IMR-90 (cell line): ENCODE data around the gene MAMLD1. TPM values are rescaled to one million over a fixed set of nuclear protein-coding genes. Genes with fewer than 3 reads are reported as not detected.

Experiments used
- ATAC-seq: fragments of 200-7000 bp; cut with Tn5 transposase; 2 replicates; pipeline ENCODE4 v1.9.1; 2020; ENCODE audit warnings: low read depth, mild to moderate bottlenecking, moderate library complexity
- BruUV-seq: library from RNA; stranded (reverse); fragments of 400-500 nt; replicated peaks from 2 replicates; lab custom pipeline; 2021; lab: Mats Ljungman, UMichigan
- CTCF ChIA-PET: fragments of 300-600 bp; formaldehyde crosslinking; extraction: SDS; loops from one replicate; lab custom pipeline; 2021; ENCODE audit warnings: antibody characterized with exemption; lab: Yijun Ruan, JAX
- POLR2A ChIA-PET: fragments of 300-600 bp; sonication (Branson Sonifier 250); formaldehyde crosslinking; loops from one replicate; lab custom pipeline; 2022; ENCODE audit warnings: antibody characterized with exemption; ENCODE audit not compliant: unreplicated experiment; lab: Charles Lee
- DNase-seq: peaks from one replicate; pipeline ENCODE4 v3.0.0; 2013
- H2AFZ ChIP-seq: replicated peaks from 2 replicates; pipeline ENCODE3; 2013; ENCODE audit warnings: low read length, mild to moderate bottlenecking; ENCODE audit not compliant: poor library complexity
- H2AK5ac ChIP-seq: 2 replicates; pipeline ENCODE4 v1.6.1; 2013; ENCODE audit warnings: low read depth, low read length, inconsistent platforms
- H2AK9ac ChIP-seq: replicated peaks from 2 replicates; pipeline ENCODE3; 2013; ENCODE audit warnings: mild to moderate bottlenecking, low read depth, low read length, moderate library complexity; ENCODE audit not compliant: poor library complexity
- H2BK120ac ChIP-seq: 2 replicates; pipeline ENCODE4 v1.6.1; 2013; ENCODE audit warnings: low read depth, low read length, inconsistent platforms
- H2BK15ac ChIP-seq: 3 replicates; pipeline ENCODE4 v1.6.1; 2013; ENCODE audit warnings: low read depth, low read length, inconsistent platforms
- H2BK20ac ChIP-seq: 2 replicates; pipeline ENCODE4 v1.6.1; 2013; ENCODE audit warnings: low read depth, mild to moderate bottlenecking, inconsistent platforms, low read length, moderate library complexity
- H2BK5ac ChIP-seq: 2 replicates; pipeline ENCODE4 v1.6.1; 2013; ENCODE audit warnings: mild to moderate bottlenecking, low read depth, low read length, inconsistent platforms; ENCODE audit not compliant: poor library complexity, severe bottlenecking
- H3K14ac ChIP-seq: replicated peaks from 2 replicates; pipeline ENCODE4 v1.6.1; 2013; ENCODE audit warnings: low read depth, low read length, inconsistent platforms
- H3K18ac ChIP-seq: 2 replicates; pipeline ENCODE4 v1.6.1; 2013; ENCODE audit warnings: low read depth, low read length, control low read depth
- H3K23ac ChIP-seq: 2 replicates; pipeline ENCODE4 v1.6.1; 2013; ENCODE audit warnings: low read depth, low read length, inconsistent platforms
- H3K27ac ChIP-seq: 2 replicates; pipeline ENCODE4 v1.5.1; 2013; ENCODE audit warnings: mild to moderate bottlenecking, control low read depth, low read length; ENCODE audit not compliant: insufficient read depth
- H3K27me3 ChIP-seq: 2 replicates; pipeline ENCODE4 v1.6.1; 2013; ENCODE audit warnings: low read length; ENCODE audit not compliant: control insufficient read depth, insufficient read depth
- H3K36me3 ChIP-seq: 2 replicates; pipeline ENCODE4 v1.6.1; 2013; ENCODE audit warnings: low read length, mixed read lengths; ENCODE audit not compliant: control insufficient read depth, insufficient read depth
- H3K4ac ChIP-seq: 2 replicates; pipeline ENCODE4 v1.6.1; 2013; ENCODE audit warnings: low read depth, low read length, inconsistent platforms
- H3K4me1 ChIP-seq: 2 replicates; pipeline ENCODE4 v1.6.1; 2013; ENCODE audit warnings: low read length, mixed read lengths; ENCODE audit not compliant: control insufficient read depth, insufficient read depth
- H3K4me2 ChIP-seq: 2 replicates; pipeline ENCODE4 v1.6.1; 2013; ENCODE audit warnings: low read depth, mild to moderate bottlenecking, control low read depth, low read length, moderate library complexity
- H3K4me3 ChIP-seq: 2 replicates; pipeline ENCODE4 v1.5.1; 2013; ENCODE audit warnings: low read depth, mild to moderate bottlenecking, control low read depth, low read length, moderate library complexity; ENCODE audit not compliant: insufficient read depth
- H3K56ac ChIP-seq: 2 replicates; pipeline ENCODE4 v1.6.1; 2013; ENCODE audit warnings: low read length, inconsistent platforms; ENCODE audit not compliant: insufficient read depth; ENCODE audit errors: extremely low read depth
- H3K79me1 ChIP-seq, 2 experiments: 2 replicates each; pipeline ENCODE4 v1.6.1; 2013; ENCODE audit warnings: low read length in 2 of 2, inconsistent platforms in 1 of 2, low read depth in 1 of 2
- H3K9ac ChIP-seq: 2 replicates; pipeline ENCODE4 v1.6.1; 2013; ENCODE audit warnings: low read depth, low read length, control low read depth
- H3K9me1 ChIP-seq: 2 replicates; pipeline ENCODE4 v1.6.1; 2013; ENCODE audit warnings: low read length, inconsistent platforms; ENCODE audit not compliant: insufficient read depth
- H3K9me3 ChIP-seq: 2 replicates; pipeline ENCODE4 v1.6.1; 2013; ENCODE audit warnings: low read length; ENCODE audit not compliant: control insufficient read depth, insufficient read depth
- H4K20me1 ChIP-seq: 2 replicates; pipeline ENCODE4 v1.6.1; 2013; ENCODE audit warnings: low read length, inconsistent platforms; ENCODE audit not compliant: insufficient read depth
- H4K5ac ChIP-seq: 2 replicates; pipeline ENCODE4 v1.6.1; 2013; ENCODE audit warnings: mild to moderate bottlenecking, low read depth, low read length, control low read depth
- H4K8ac ChIP-seq, 2 experiments: 2 replicates each; pipeline ENCODE4 v1.6.1; 2013; ENCODE audit warnings: low read depth in 2 of 2, low read length in 2 of 2, control low read depth in 1 of 2, inconsistent platforms in 1 of 2
- H4K91ac ChIP-seq: 2 replicates; pipeline ENCODE4 v1.6.1; 2013; ENCODE audit warnings: low read depth, low read length, inconsistent platforms; ENCODE audit not compliant: insufficient read depth
- CEBPB ChIP-seq: IDR thresholded peaks from 2 replicates; pipeline ENCODE4 v1.6.1; 2012; ENCODE audit warnings: low read depth, low read length, improper control_type of control experiment
- CHD1 ChIP-seq: IDR thresholded peaks from 2 replicates; pipeline ENCODE4 v1.6.1; 2012; ENCODE audit warnings: low read depth, low read length, improper control_type of control experiment
- MAFK ChIP-seq: IDR thresholded peaks from 2 replicates; pipeline ENCODE4 v1.6.1; 2012; ENCODE audit warnings: low read depth, low read length, improper control_type of control experiment
- MXI1 ChIP-seq: IDR thresholded peaks from 2 replicates; pipeline ENCODE4 v1.6.1; 2012; ENCODE audit warnings: low read depth, mild to moderate bottlenecking, low read length, moderate library complexity, borderline replicate concordance
- POLR2A ChIP-seq: IDR thresholded peaks from 2 replicates; pipeline ENCODE4 v1.6.1; 2012; ENCODE audit warnings: mild to moderate bottlenecking, low read depth, low read length
- WGBS, 2 experiments: methylation state at CpG; one replicate each; pipeline versions ENCODE4 v1.1.5 to v1.1.7; 2013; ENCODE audit warnings: missing lambda C conversion rate in 2 of 2; ENCODE audit not compliant: insufficient read length in 1 of 2; ENCODE audit errors: extremely low coverage in 2 of 2; 5-methylcytosine and 5-hydroxymethylcytosine counted together
- dilution Hi-C: fragments of 300-500 bp; cut with HindIII; formaldehyde crosslinking; loops from one replicate; pipeline ENCODE4 v1.14.3; 2018; ENCODE audit warnings: low sequenced_read_pairs; ENCODE audit not compliant: unreplicated experiment
- in situ Hi-C: fragments of 300-500 bp; cut with MboI; formaldehyde crosslinking; loops from 3 replicates; pipeline ENCODE4 v1.14.3; 2019; ENCODE audit warnings: low sequenced_read_pairs, inconsistent platforms, mixed read lengths
- intact Hi-C: fragments of 100-400 bp; cut with micrococcal nuclease; formaldehyde crosslinking; loops from 2 replicates; pipeline ENCODE4 v1.10.0; 2022
- polyA plus RNA-seq, 3 experiments: library from polyadenylated mRNA; depleted of rRNA; stranded (reverse); fragments of >200 nt; gene quantifications; 2 replicates each; pipeline ENCODE4 v1.2.3, GENCODE V29; 2012; ENCODE audit warnings: low replicate concordance in 1 of 3
- total RNA-seq: library from RNA; depleted of rRNA; stranded (reverse); fragments of >200 nt; gene quantifications from 2 replicates; pipeline ENCODE4 v1.2.3, GENCODE V29; 2012

MAMLD1 gene
- total and polyA plus RNA-seq, 2 of the 4 experiments (the other 2 are of a cell fraction), result 1.4 to 11.0 TPM

DNA sequence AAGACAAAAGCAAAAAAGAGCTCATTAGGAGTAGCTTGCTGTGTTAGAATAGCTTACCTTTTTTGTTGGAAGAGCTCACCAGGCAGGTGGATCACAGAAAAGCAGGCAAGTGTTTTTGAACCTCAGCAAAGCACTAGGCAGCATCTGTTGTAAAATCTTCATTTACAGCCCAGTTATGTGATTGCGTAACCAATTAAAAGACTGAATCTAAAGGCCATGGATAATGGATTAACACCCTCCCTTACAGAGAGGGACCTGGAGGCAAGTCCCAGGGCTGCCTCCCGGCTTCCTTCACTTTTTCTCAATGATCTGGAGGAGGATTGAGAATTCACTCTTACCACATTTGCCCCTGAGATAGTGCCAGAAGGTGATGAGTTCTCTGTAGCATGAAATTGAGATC lies 51.1 kb downstream of the MAMLD1 start:
- dilution Hi-C loops, result no loop called here
- H3K4ac ChIP-seq, result no peak overlapping the region
- H3K9me3 ChIP-seq, result no peaks in the 10 kb centered on the region
- H4K91ac ChIP-seq, result no peak overlapping the region
- H3K9me1 ChIP-seq, result peaks cover 5% of the 10 kb centered on the region; the same call in 1 of the 2 replicates
- H3K27ac ChIP-seq, result no peak overlapping the region
- H4K5ac ChIP-seq, result no peak overlapping the region
- CTCF ChIA-PET, result interaction anchor here (0.7 kb wide), 1 partner anchor 9 kb away, joined by 3 read pairs; no protein-coding TSS in a partner anchor
- no peak overlapping the region for H3K14ac ChIP-seq
- DNase-seq (no peak), ATAC-seq (no peak)
- H2AK9ac ChIP-seq, result no peak overlapping the region
- H3K4me3 ChIP-seq, result no peak overlapping the region
- BruUV-seq, result no TSS peak
- in situ Hi-C loops, result no loop called here
- no peak overlapping the region for H3K18ac ChIP-seq
- H4K20me1 ChIP-seq, result peaks cover 13% of the 10 kb centered on the region; the same call in 1 of the 2 replicates
- H3K79me1 ChIP-seq, result peaks cover 8 to 18% of the 10 kb centered on the region in 2 experiments; a peak in 2 of 4 replicates
- no peak overlapping the region for H3K9ac ChIP-seq
- H3K56ac ChIP-seq, result no peak overlapping the region
- no peaks in the 10 kb centered on the region; the same call in 1 of the 2 replicates for H3K36me3 ChIP-seq
- no peaks in the 10 kb centered on the region for H3K4me1 ChIP-seq
- intact Hi-C loops, result no loop called here
- H2AFZ ChIP-seq, result no peak overlapping the region
- POLR2A ChIA-PET, result no interaction called here
- no peak overlapping the region for H3K4me2 ChIP-seq
- H2AK5ac ChIP-seq, result no peak overlapping the region
- no peak overlapping the region for H2BK15ac ChIP-seq
- H2BK120ac ChIP-seq, result no peak overlapping the region
- no peak overlapping the region for H2BK5ac ChIP-seq
- H3K27me3 ChIP-seq, result no peaks in the 10 kb centered on the region
- no peak overlapping the region for H4K8ac ChIP-seq
- no peak overlapping the region for H3K23ac ChIP-seq
- no peak overlapping the region for H2BK20ac ChIP-seq
- TF ChIP-seq MXI1, result no peak
- no peak for TF ChIP-seq CHD1
- TF ChIP-seq POLR2A, result no peak
- TF ChIP-seq CEBPB, result peak; percentile 89
- TF ChIP-seq MAFK, result no peak
- WGBS, 2 experiments, result no CpG with 5 or more reads among the region's 2 CpGs
